HEK293T (cell line): ENCODE measurements around the gene KCND3.

ENCODE experiments used
- ELF4 ChIP-seq: fragments of 450-650 bp; IDR thresholded peaks from 2 replicates; pipeline ENCODE4 v1.6.1; 2017; ENCODE audit warnings: antibody characterized with exemption
- FOXK2 ChIP-seq: fragments of 450-650 bp; IDR thresholded peaks from 2 replicates; pipeline ENCODE4 v1.6.1; 2016; ENCODE audit warnings: mild to moderate bottlenecking
- HDGF ChIP-seq: fragments of 450-650 bp; IDR thresholded peaks from 2 replicates; pipeline ENCODE4 v1.6.1; 2017; ENCODE audit warnings: antibody characterized with exemption, borderline replicate concordance
- L3MBTL2 ChIP-seq: fragments of 450-650 bp; conservative IDR thresholded peaks from 2 replicates; pipeline ENCODE4 v1.6.1; 2016; ENCODE audit warnings: mild to moderate bottlenecking
- LEF1 ChIP-seq: fragments of 450-650 bp; IDR thresholded peaks from 2 replicates; pipeline ENCODE4 v1.6.1; 2017; ENCODE audit warnings: mild to moderate bottlenecking, borderline replicate concordance
- PKNOX1 ChIP-seq: fragments of 450-650 bp; IDR thresholded peaks from 2 replicates; pipeline ENCODE4 v1.6.1; 2016
- SP1 ChIP-seq: fragments of 450-650 bp; IDR thresholded peaks from 2 replicates; pipeline ENCODE4 v1.6.1; 2017
- TARDBP ChIP-seq: fragments of 450-650 bp; IDR thresholded peaks from 2 replicates; pipeline ENCODE4 v1.6.1; 2016

GRCh38 chr1:111971396-111971795 lies 18.1 kb downstream of the KCND3 start:
- TF ChIP-seq SP1 (no peak), HDGF (no peak), ELF4 (no peak), TARDBP (no peak), PKNOX1 (no peak), L3MBTL2 (no peak), LEF1 (no peak), FOXK2 (no peak)
